ENCODE data around the gene SLC9A7.

DNA sequence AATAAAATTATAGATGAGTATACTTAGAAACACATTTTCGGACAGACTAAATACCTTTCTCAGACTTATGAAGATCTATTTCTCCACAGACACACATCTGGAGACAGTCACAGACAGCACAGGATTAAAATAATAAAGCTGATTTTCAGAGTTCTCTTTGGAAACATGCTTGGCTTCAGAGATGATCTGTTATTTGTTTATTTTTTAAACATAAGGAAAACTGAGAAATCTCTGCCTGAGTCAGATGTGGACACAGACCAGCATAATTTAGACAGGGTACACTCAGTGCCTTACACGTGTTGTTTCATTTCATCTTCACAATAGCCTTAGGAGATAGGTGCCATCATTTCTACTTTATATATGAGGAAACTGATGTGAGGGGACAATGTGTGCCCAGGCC is 92.1 kb downstream of the SLC9A7 start:
- TF ChIP-seq, protein P1, sequence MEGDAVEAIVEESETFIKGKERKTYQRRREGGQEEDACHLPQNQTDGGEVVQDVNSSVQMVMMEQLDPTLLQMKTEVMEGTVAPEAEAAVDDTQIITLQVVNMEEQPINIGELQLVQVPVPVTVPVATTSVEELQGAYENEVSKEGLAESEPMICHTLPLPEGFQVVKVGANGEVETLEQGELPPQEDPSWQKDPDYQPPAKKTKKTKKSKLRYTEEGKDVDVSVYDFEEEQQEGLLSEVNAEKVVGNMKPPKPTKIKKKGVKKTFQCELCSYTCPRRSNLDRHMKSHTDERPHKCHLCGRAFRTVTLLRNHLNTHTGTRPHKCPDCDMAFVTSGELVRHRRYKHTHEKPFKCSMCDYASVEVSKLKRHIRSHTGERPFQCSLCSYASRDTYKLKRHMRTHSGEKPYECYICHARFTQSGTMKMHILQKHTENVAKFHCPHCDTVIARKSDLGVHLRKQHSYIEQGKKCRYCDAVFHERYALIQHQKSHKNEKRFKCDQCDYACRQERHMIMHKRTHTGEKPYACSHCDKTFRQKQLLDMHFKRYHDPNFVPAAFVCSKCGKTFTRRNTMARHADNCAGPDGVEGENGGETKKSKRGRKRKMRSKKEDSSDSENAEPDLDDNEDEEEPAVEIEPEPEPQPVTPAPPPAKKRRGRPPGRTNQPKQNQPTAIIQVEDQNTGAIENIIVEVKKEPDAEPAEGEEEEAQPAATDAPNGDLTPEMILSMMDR (IDR thresholded peaks at IDR 0.05), result no peak
- no peak for TF ChIP-seq POLR2A (IDR thresholded peaks at IDR 0.05)
